GM18909 (cell line): ENCODE measurements around the gene DPP6.

Experiments
- ATAC-seq: cut with Tn5 transposase; IDR thresholded peaks from one replicate; pipeline ENCODE4 v1.9.1; 2021; ENCODE audit warnings: mild to moderate bottlenecking; ENCODE audit not compliant: unreplicated experiment, poor library complexity

Gene DPP6

DNA sequence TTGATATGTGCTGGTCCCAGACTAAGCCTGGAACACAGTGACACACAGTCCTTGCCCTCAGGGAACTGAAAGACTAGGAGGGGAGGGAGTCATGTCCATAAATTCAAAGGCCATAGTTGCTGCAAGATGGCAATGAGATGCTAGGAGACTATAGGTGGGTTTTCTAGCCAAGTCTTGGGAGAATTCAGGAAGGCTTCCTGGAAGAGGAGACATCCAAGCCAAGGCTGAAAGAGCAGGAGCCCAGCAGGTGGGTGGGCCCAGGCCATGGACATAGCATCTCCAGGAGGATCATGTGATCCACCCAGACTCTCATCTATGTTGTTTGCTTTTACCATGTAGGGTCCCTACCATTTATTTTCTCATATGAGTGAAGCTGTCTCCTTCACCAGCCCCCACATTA lies 335.1 kb downstream of the DPP6 start:
- no peak for ATAC-seq

DNA sequence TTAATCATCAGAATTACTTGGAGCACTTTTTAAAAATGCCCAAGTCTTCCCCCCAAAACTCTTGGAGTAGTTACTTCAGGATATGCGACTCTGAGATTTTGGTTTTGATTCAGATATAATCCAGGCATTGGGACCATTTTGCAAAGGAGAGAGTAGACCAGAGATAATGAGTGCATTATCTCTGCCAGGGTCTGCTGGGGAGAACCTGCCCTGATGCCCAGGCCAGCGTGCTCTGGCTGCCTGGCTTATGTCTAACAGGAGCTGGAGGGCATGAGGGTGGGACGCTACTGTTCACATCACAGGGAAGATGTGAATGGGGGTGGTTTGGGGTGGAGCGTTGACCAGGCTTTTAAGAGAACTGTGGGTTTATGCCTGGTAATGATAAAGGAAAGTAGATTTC lies 336.2 kb downstream of the DPP6 start:
- ATAC-seq = no peak

DNA sequence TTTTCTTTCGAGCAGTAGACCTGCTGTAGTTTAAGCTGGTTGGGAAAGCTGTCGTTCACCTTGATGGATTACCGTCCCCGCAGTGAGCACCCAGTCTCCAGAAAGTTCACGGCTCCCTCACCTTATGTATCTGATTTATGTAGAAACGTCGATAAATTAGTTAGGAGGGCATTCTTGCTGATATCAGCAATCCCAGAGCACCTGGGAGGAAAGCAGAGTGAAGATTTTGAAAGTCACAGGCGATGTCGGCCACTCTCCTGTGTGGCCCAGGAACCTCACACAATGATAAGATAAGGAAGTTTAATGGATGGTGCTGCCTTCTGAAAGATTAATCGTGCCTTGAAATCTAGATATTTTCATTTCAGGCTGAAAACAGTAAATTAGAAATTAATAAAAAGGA lies 336.8 kb downstream of the DPP6 start:
- no peak for ATAC-seq

DNA sequence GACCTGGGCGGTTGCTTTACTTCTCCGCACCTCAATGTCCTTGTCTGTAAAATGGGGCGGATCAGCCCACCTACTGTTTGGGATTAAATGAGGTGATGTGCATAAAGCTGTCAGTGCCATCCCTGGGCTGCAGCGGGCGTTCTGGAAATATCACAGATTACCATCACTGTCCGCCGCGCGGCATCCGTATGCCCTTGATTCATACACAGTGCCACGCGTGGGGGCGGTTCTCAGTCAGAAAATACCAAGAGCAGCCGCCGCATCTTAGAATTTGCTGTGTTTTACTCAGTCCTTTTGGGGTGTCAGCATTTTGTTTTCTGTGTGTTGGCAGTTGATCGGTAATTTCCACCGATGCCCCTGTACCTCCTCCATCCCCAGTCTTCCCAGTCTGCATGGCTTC lies 338.8 kb downstream of the DPP6 start:
- no peak for ATAC-seq

DNA sequence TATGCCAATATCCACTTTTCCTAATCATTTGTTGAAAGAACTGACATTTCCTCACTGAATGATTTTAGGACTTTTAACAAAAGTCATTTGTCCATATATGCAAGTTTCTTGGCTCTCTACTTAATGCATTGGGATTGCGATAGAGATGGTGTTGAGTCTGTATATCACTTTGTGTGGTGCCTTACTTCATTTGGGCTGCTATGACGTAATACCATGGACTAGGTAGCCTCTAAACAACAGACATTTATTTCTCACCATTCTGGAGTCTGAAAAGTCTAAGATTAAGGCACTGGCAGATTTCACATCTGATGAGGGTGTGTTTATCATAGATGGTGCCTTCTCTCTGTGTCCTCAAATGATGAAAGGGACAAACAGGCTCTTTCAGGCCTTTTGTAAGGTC lies 342.6 kb downstream of the DPP6 start:
- ATAC-seq = no peak

DNA sequence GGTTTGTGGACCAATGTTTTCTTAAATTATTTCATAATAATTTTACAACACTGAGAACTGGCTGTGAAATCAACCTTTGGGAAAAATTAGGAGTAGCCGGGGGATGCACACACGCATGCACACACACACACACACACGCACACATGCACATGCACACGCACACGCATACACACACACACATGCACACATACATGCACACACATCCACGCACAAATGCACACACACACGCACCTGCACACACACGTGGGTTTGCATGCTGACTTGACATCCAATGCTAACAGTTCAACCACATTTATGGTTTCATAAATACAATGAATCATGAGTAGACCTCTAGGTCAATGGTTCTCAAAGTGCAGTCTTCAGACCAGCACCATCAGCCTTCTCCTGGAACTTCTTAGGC lies 354.1 kb downstream of the DPP6 start:
- no peak for ATAC-seq

DNA sequence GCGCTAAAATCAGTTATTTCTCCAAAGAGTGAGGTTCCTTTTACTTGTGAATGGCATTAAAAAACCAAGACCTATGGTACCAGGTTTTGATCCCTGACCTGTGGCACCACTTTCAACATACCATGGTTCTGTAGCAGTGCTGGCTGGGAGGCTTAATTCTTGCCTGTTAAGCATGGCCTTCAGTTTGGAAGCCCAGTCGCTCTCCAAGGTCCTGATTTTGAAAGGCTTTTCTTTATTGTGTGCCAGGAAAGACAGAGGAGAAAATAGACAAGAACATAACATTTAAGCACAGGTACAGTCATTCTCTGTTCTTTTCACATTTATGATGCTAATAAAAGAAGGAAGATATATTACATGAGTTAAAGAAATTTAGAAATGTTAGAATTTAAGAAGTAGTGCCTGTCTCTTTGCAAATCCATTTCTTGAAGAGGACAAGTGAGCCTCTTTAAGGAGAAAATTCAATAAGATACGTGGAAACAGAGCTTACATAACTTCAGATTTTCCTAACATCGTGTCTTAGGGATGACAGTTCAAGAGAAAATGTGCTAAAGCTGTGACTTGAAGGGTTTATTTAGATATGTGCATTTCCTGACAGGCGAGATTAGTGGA lies 357.6 kb downstream of the DPP6 start:
- no peak for ATAC-seq

DNA sequence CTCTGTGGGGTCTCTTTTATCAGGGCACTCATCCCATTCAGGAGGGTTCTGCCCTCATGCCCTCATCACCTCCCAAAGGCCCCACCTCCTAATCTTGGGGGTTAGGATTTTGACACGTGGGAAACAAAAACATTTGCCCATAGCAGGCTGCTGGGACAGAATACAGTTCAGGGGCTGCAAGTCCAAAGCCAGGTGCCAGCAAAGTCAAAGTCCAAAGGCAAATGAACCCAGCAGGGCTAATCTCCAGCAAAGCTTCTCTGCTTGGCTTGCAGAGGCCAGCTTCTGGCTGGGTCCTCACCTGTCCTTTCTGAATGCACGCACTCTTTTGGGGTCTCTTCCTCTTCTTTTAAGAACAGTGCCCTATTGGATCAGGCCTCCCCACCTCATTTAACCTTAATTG lies 359.9 kb downstream of the DPP6 start:
- ATAC-seq = no peak

DNA sequence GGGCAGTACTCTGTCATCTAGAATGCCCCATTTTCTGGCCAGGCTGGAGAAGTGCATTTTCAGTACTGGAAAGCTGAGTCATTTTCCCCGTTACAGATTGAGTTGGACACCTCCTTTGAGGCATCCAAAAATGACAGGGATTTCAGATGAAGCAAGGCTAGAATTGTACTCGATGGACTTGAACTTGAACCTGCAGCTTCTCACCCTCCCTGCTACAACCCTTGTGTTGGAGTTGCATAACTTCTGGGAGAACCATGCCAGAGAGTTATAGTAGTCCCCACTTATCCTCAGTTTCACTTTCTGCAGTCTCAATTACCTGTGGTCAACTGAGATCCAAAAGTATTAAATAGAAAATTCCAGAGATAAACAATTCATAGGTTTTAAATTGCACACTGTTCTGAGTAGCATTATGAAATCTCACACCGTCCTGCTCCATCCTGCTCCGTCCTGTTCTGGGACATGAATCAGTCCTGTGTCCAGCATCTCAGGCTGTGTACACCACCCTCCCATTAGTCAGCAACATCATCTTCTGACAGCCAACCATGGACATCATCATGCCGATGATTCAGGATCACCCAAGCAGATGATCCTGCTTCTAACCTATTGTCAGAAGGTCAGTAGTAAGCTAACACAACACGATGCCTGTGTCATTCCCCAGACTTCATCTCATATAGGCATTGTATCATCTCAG lies 363.7 kb downstream of the DPP6 start:
- no peak for ATAC-seq

DNA sequence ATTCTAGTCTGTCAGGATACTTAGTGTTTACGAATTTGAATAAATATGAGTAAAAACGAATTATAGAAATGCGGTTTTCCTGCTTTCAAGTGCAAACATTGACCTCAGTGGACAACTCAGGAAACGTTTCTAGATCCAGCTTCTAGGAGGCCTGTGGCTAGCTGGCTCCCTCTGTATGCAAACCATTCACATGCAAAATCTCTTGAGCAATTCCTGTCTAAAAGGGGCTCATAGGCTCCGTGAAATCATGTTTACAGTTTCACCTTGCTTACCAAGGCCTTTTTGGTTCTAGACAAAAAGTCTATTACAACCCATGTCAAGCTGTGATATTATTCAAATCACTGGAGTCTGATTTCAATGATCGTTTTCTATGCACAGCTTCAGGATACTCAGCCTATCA lies 364.5 kb downstream of the DPP6 start:
- no peak for ATAC-seq

DNA sequence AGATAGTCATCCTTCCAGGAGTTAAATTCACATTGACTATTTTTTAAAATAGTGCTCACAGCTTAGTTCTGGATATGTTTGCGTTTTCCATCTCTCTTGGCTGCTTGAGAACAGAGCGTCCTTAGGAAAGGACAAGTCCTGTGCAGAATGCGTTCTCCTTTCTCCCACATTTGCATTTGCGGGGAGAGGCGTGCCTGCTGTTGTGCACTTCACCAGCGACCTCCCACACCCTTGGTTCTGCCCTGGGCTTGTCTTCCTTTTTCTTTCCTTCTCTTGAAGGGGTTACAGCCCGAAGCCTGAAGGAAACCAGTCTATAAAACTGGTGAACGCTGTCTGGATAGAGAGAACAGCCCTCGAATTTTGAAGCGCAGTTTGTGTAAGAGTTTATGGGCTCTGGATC lies 367.1 kb downstream of the DPP6 start:
- ATAC-seq = no peak

DNA sequence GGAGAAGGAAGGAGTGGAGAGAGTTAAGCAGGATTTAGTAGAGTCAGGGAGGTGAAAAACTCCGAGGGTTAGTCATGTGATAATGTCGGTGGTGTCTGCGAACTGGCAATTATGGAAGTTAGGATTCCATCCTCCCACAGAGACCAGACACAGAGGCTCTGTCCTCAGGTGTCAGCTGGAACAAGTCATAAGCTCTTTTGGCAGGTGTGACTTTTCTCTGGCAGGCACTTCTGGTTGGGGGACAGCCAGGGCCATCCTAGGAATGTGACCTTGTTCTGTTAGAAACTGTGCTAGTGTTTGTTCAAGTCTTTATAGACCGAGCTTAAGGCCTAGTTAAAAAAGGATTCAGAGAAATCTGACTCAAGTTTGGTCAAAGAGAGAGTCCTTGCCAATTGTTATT lies 371.0 kb downstream of the DPP6 start:
- no peak for ATAC-seq

DNA sequence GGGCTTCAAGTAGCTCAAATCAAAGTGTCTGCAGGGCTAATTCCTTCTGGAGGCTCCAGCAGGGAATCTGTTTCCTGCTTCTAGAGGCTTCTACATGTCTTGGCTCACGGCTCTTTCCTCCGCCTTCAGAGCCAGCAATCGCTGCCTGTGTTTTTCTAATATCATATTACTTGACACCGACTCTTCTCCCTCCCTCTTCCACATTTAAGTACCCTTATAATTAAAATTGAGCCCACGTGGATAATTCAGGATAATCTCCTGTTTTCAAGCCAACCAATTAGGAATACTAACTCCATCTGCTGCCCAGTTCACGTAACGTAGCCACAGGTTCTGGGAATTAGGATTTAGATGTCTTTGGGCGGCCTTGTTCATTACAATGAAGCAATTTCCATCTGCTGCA lies 372.2 kb downstream of the DPP6 start:
- no peak for ATAC-seq

DNA sequence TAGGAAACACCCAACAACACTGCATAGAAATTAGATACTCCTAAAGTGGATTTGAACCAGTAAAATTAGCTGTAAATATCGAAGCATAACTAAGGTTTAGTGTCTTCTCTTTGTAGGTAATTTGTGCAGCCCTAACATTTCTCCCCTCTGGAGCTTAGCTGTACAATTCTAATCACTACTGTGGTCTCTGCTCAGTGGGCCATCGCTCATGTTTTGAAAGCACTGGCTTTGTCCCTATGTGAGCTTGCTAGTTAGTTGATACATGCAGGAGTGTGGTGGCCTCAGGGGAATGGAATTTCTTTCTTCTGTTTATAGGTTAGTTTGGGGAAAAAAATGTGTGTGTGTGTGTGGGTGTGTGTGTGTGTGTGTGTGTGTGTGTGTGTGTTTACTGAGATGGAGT lies 373.1 kb downstream of the DPP6 start:
- no peak for ATAC-seq

DNA sequence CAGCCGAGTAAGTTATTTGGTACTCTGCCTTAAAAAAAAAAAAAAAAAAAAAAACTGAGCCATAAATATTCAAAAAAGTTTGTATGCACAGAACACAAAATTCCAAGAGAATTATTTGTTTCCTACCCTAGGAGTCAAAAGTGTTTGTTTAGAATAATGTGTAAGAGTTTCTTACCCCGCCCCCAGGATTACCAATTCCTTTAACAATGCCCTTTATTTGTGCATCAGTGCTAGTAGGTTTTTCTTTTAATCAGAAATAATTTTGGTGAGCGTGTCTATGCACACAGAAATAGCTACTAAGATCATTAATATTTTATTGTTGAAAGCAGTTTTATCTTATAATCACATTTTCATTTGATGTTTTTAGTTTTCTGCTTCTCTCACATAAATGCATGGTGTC lies 374.6 kb downstream of the DPP6 start:
- ATAC-seq = no peak

DNA sequence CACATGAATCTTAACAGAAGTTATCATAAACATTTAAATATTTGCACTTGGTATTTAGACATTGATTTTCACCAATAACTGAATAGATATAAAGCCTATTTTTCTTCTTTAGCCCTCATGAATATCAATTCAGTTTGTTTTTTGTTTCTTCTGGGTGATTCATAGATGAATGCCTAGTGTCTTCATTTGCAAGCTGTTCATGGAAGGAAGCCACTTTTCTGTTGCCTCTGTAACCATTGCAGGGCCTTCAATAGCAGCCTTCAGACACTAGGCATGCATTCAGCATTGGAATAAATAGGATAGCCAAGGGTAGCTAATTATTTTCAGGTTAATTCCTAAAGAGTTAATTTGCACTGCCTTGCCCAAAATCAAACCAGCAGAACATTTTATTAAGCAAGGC lies 375.3 kb downstream of the DPP6 start:
- no peak for ATAC-seq

DNA sequence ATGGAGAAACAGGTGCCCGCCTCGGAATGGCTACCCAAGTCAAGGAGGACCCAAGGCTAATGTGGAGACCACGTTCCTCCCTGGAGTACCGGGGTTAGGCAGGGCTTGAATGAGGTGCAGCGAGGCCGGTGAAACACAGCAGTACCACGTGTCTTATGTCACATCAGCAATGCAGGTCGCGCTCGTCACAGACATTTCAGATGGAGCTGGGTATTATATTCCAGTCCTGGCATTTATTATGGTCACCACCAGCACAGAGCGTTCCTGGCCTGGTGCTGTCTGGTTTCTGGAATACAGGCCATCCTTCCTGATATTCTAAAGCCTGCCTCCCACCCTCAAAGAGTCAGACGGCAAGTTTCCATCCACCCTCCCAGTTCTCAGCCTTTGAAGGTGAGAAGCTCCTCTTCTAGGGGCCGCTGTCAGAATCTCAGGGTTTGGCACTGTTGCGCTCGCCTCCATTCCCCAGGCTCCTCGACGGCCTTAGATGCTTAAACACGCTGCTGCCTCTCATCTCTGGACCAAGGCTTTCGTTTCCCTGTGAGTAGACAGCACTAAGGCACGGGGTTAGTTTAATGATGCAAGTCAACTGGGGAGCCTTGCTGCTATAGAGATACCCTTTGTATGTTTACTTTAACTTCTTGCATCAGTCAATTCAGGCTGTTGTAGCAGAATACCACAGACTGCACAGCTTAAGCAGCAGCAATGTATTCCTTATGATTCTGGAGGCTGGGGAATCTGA lies 377.6 kb downstream of the DPP6 start:
- ATAC-seq = no peak

DNA sequence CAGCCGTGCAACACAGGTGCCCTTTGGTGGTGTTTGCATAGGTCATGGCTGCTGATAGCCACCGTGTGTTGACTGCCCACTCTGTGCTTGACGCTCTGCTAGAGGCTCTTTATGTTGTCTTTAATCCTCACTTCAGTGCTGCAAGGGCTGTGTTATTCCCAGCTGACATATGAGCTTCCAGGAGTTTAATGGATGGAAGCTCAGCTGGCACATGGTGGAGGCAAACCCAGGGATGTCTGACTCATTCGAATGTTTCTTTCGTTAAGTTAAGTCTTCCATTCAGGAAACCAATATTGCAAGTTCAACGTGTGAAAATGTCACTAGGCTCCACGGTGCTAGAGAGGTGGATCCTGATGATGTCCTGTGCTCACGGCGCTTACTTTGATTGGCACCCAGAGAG lies 378.4 kb downstream of the DPP6 start:
- ATAC-seq = no peak

DNA sequence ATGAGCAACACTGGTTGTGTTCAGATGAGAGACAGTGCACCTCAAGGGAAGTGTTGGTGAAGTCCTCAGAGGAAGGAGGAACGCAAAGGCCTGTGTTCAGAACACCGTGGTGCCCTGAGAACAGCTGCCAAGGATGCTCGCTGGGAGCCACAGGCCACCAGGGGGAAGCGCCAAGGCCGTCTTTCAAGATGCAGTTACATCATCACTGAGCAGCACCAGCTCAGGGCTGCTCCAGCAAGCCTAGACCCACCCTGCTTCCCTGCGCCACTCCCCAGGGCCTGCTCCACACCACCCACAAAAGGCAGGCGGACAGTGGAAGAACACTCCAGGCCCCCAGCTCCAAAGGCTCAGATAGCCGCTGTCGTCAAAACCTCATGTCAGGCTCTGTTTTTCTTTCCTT lies 378.8 kb downstream of the DPP6 start:
- no peak for ATAC-seq

DNA sequence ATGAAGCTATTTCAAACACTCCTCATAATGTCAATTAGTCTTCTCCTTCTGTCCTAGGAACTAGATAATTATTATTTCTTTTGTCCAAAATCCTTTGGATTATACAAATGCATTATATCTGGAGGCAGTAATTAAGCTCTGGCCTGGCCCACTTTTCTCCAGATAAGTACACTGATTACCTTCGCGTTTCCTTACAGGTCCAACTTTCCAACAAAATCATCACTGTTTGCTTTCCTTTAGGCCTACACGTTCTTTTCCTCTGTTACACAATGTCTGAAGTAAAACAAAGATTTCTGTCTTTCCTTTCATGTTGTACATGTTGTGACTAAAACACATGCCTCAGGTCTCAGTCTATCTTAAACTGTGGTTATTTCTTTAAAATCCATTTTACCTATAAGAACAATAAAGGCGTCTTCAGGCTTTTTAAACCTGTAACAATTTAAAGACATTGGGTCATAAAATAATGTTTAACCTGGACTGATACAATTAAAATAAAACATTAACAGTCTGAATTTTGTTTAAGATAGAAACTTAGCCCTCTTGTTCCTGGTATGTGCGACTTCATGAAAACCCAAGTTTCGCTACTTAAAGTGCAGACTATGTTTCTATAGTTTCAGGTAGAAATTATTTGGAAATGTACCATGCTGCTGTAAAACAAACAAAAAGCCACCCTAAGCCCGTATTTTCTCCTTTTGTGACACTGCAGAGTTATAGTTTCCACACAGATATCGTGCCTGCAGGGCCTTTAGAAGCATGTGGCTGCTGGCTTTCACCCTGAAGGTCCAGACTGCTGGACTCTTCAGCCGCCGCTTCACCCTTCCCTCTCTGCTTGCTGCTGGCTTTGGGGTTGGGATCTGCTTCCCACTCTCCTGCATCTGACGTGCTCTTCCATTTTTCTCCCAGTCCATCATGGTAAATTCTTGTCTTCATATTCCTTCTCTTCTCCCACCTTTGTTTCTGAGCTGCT lies 381.7 kb downstream of the DPP6 start:
- no peak for ATAC-seq

DNA sequence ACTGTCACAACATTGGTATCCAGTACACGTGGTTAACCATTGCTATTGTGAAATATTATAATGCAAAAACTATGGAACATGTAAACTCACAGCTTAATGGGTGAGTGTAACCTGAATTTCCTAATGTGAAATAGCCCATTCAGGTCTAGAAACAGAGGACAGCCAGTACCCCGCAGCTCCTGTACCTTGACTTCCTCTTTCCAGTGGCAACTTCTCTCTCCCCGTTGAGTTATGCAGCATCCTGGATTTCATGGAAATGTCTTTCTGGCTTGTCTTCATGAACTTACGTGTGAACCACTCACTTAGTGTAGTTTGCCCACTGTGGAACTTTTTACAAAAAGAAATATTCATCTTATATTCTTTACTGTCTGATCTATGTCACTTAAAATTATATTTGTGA lies 384.4 kb downstream of the DPP6 start:
- ATAC-seq = no peak
